Trophoblast cell (in vitro differentiated cells and primary cell): ENCODE measurements around the gene IARS2.

Experiments
- DNase-seq, 2 donors: peaks; one replicate each; pipeline ENCODE4 v3.0.0-alpha.2; 2016
- H2AFZ ChIP-seq: 2 replicates; pipeline ENCODE4 v1.6.1; 2013; ENCODE audit warnings: low read length, moderate library complexity, mild to moderate bottlenecking; ENCODE audit not compliant: insufficient read depth, poor library complexity
- H2AK5ac ChIP-seq: 2 replicates; pipeline ENCODE4 v1.6.1; 2013; ENCODE audit warnings: mild to moderate bottlenecking, low read length
- H2BK120ac ChIP-seq: 2 replicates; pipeline ENCODE4 v1.6.1; 2013; ENCODE audit warnings: low read length, mild to moderate bottlenecking, moderate library complexity; ENCODE audit not compliant: insufficient read depth, poor library complexity
- H2BK12ac ChIP-seq: 2 replicates; pipeline ENCODE4 v1.6.1; 2013; ENCODE audit warnings: mild to moderate bottlenecking, low read length, moderate library complexity
- H2BK5ac ChIP-seq: 2 replicates; pipeline ENCODE4 v1.6.1; 2013; ENCODE audit warnings: low read length, low read depth, moderate library complexity, mild to moderate bottlenecking; ENCODE audit not compliant: poor library complexity
- H3K14ac ChIP-seq: 2 replicates; pipeline ENCODE4 v1.6.1; 2013; ENCODE audit warnings: mild to moderate bottlenecking, low read length
- H3K18ac ChIP-seq: 2 replicates; pipeline ENCODE4 v1.6.1; 2013; ENCODE audit warnings: mild to moderate bottlenecking, low read length
- H3K23ac ChIP-seq: 2 replicates; pipeline ENCODE4 v1.6.1; 2013; ENCODE audit warnings: low read length
- H3K27ac ChIP-seq: 2 replicates; pipeline ENCODE4 v1.5.1; 2013; ENCODE audit warnings: low read depth, mild to moderate bottlenecking, inconsistent platforms, low read length, moderate library complexity
- H3K27me3 ChIP-seq: 2 replicates; pipeline ENCODE4 v1.6.1; 2013; ENCODE audit warnings: inconsistent platforms, mild to moderate bottlenecking, low read length, moderate library complexity; ENCODE audit not compliant: insufficient read depth
- H3K36me3 ChIP-seq, 2 experiments: 1 replicate in 1 of 2; 2 replicates in 1 of 2; pipeline ENCODE4 v1.6.1; 2013; ENCODE audit warnings: low read length in 2 of 2, mild to moderate bottlenecking in 2 of 2, moderate library complexity in 1 of 2; ENCODE audit not compliant: insufficient read depth in 2 of 2, control insufficient read depth in 1 of 2
- H3K4ac ChIP-seq: 2 replicates; pipeline ENCODE4 v1.6.1; 2013; ENCODE audit warnings: low read depth, mild to moderate bottlenecking, low read length, moderate library complexity
- H3K4me1 ChIP-seq, 2 experiments: 1 replicate in 1 of 2; 2 replicates in 1 of 2; pipeline ENCODE4 v1.6.1; 2013; ENCODE audit warnings: low read length in 2 of 2, mild to moderate bottlenecking in 2 of 2, moderate library complexity in 1 of 2; ENCODE audit not compliant: insufficient read depth in 2 of 2, control insufficient read depth in 1 of 2
- H3K4me2 ChIP-seq: 2 replicates; pipeline ENCODE4 v1.6.1; 2013; ENCODE audit warnings: inconsistent platforms, mild to moderate bottlenecking, low read length, moderate library complexity
- H3K4me3 ChIP-seq: 2 replicates; pipeline ENCODE4 v1.5.1; 2013; ENCODE audit warnings: mild to moderate bottlenecking, low read depth, low read length, inconsistent platforms
- H3K79me1 ChIP-seq: one replicate; pipeline ENCODE4 v1.6.1; 2013; ENCODE audit warnings: low read length
- H3K79me2 ChIP-seq: 2 replicates; pipeline ENCODE4 v1.6.1; 2013; ENCODE audit warnings: low read length, mild to moderate bottlenecking; ENCODE audit not compliant: control insufficient read depth, insufficient read depth, poor library complexity
- H3K9ac ChIP-seq: 2 replicates; pipeline ENCODE4 v1.6.1; 2013; ENCODE audit warnings: mild to moderate bottlenecking, low read length
- H3K9me3 ChIP-seq: 2 replicates; pipeline ENCODE4 v1.6.1; 2013; ENCODE audit warnings: low read depth, mild to moderate bottlenecking, control low read depth, inconsistent platforms, low read length; ENCODE audit not compliant: insufficient read depth
- H4K12ac ChIP-seq: 2 replicates; pipeline ENCODE4 v1.6.1; 2013; ENCODE audit warnings: low read depth, mild to moderate bottlenecking, low read length, moderate library complexity
- H4K8ac ChIP-seq: 2 replicates; pipeline ENCODE4 v1.6.1; 2013; ENCODE audit warnings: low read depth, mild to moderate bottlenecking, low read length, moderate library complexity
- H4K91ac ChIP-seq: one replicate; pipeline ENCODE4 v1.6.1; 2013; ENCODE audit warnings: low read depth, mild to moderate bottlenecking, low read length, moderate library complexity
- WGBS: extraction: QIAGEN DNeasy Blood & Tissue Kit; methylation state at CpG from one replicate; pipeline ENCODE4 v1.1.7; 2013; ENCODE audit warnings: missing lambda C conversion rate; ENCODE audit not compliant: insufficient read length, insufficient coverage; ENCODE audit errors: extremely low coverage; 5-methylcytosine and 5-hydroxymethylcytosine counted together

The IARS2 gene

DNA sequence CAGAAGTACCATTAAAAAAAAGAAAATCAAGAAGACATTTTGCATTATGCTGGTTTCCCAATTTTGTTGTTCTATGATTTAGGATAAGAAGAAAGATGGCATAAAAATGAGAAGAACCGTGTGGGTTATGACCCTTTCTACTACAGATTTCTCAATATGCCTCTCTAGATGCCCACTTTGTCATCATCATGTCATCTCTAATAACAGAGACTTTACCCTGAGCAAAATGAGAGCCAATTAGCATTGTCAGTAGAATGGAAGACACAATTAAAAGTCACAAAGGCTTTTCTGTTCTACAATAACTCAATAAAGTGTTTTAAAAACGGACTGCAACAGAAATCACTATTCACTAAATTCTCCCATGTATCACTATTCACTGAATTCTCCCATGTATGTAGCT is 92.8 kb downstream of the IARS2 start:
- Histone ChIP-seq H3K79me2 (no peaks in the 10 kb centered on the region), H3K27me3 (no peaks in the 10 kb centered on the region), H2BK12ac (no peak overlapping the region), H3K4ac (no peak overlapping the region), H3K4me3 (no peak overlapping the region), H3K27ac (no peak overlapping the region), H3K79me1 (no peaks in the 10 kb centered on the region), H3K23ac (no peak overlapping the region), H3K9ac (no peak overlapping the region), H4K91ac (no peak overlapping the region), H3K4me1 (no peaks in the 10 kb centered on the region), H2BK120ac (no peak overlapping the region), H3K14ac (no peak overlapping the region), H3K4me2 (no peak overlapping the region), H3K9me3 (no peaks in the 10 kb centered on the region), H3K18ac (no peak overlapping the region), H2BK5ac (no peak overlapping the region), H4K8ac (no peak overlapping the region), H4K12ac (no peak overlapping the region), H2AFZ (no peak overlapping the region), H3K36me3 (peaks cover 5 to 20% of the 10 kb centered on the region in 2 experiments), H2AK5ac (no peak overlapping the region)
- no CpG with 5 or more reads among the region's 2 CpGs for WGBS
- no peak for DNase-seq

DNA sequence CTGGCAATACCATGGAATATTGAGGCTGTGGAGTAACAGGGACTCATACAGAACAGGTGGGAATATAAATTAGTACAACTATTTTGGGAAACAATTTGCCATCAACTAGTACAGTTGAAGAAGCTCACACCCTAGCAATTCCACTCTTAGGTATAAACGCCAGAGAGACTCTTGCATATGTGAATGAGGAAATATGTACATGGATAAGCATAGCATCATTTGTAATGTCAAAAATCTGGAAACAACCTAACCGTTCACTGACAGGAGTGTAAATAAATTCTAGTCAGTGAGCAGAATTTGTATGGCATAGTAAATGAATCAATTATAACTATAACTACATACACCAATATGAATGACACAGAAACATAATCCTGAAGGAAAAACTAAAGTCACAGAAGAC is 94.6 kb downstream of the IARS2 start:
- no peaks in the 10 kb centered on the region for H3K4me1 ChIP-seq
- no peak overlapping the region for H3K27ac ChIP-seq
- no peak overlapping the region for H4K12ac ChIP-seq
- H3K36me3 ChIP-seq, result peaks cover 4 to 20% of the 10 kb centered on the region in 2 experiments
- no peaks in the 10 kb centered on the region for H3K79me2 ChIP-seq
- no peak overlapping the region for H3K18ac ChIP-seq
- H3K14ac ChIP-seq, result no peak overlapping the region
- H3K9me3 ChIP-seq, result no peaks in the 10 kb centered on the region
- no peak overlapping the region for H2AK5ac ChIP-seq
- H4K8ac ChIP-seq, result no peak overlapping the region
- H2AFZ ChIP-seq, result no peak overlapping the region
- no peaks in the 10 kb centered on the region for H3K79me1 ChIP-seq
- H2BK5ac ChIP-seq, result no peak overlapping the region
- no CpG with 5 or more reads among the region's 2 CpGs for WGBS
- H3K9ac ChIP-seq, result no peak overlapping the region
- no peak overlapping the region for H3K4me3 ChIP-seq
- no peak for DNase-seq
- no peaks in the 10 kb centered on the region for H3K27me3 ChIP-seq
- no peak overlapping the region for H3K4me2 ChIP-seq
- H2BK12ac ChIP-seq, result no peak overlapping the region
- no peak overlapping the region for H4K91ac ChIP-seq
- H3K4ac ChIP-seq, result no peak overlapping the region
- H3K23ac ChIP-seq, result no peak overlapping the region
- no peak overlapping the region for H2BK120ac ChIP-seq

DNA sequence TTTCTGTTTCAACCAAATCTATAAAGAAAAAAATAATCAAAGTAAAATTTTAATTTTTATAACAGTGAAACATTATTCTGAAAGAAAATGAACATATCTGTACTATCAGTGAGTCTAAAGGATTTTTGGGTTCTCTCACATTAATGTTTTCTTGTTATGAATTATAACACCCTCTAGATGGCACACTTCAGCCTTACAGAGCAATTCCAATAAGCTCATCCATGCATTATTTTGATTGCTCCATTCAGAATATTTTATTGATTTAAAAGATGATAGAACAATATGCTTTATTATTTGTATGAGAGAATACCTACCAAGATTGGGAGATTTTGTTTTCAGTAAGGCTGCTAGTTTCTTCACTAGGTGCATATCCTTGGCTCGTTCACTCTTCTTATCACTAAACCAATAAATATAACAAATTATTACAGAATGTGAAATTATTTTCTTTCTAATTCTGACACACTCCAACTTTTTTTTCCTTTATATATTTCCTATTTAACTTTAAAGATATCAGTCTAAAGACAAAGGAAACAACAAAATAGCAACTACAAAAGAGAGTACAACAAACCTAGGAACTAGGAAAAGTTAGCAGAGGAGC is 95.9 kb downstream of the IARS2 start:
- no peak overlapping the region for H3K14ac ChIP-seq
- H2BK120ac ChIP-seq, result no peak overlapping the region
- H2AFZ ChIP-seq, result no peak overlapping the region
- H3K4ac ChIP-seq, result no peak overlapping the region
- WGBS, result no CpG with 5 or more reads among the region's 1 CpG
- H3K4me2 ChIP-seq, result no peak overlapping the region
- no peaks in the 10 kb centered on the region for H3K4me1 ChIP-seq
- no peak overlapping the region for H3K9ac ChIP-seq
- no peak overlapping the region for H2AK5ac ChIP-seq
- H3K79me2 ChIP-seq, result no peaks in the 10 kb centered on the region
- H3K23ac ChIP-seq, result no peak overlapping the region
- no peaks in the 10 kb centered on the region for H3K79me1 ChIP-seq
- H3K18ac ChIP-seq, result no peak overlapping the region
- no peak overlapping the region for H4K12ac ChIP-seq
- H4K91ac ChIP-seq, result no peak overlapping the region
- H4K8ac ChIP-seq, result no peak overlapping the region
- peak in 1 of 2 donors; percentile 32 for DNase-seq
- no peak overlapping the region for H3K27ac ChIP-seq
- no peak overlapping the region for H3K4me3 ChIP-seq
- peaks cover 4 to 20% of the 10 kb centered on the region in 2 experiments for H3K36me3 ChIP-seq
- no peak overlapping the region for H2BK12ac ChIP-seq
- no peaks in the 10 kb centered on the region for H3K27me3 ChIP-seq
- no peak overlapping the region for H2BK5ac ChIP-seq
- no peaks in the 10 kb centered on the region for H3K9me3 ChIP-seq

DNA sequence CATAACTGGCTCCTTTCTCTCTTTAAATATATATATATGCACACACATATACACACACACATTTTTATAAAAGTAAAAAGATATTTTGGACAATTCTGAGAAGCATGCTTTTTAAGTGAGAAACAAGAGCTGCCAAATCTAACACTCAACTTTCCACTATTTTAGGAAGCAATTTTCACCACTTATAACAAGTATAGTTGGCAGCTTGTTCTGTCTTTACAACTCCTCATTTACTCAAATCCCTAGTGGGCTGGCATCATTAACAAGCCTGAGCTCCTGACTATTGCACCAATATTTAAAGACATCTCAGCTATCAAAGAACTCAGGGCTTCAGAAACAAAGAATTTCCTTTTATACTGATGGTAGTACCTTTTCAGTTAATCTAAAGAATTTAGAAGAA is 101.8 kb downstream of the IARS2 start:
- Histone ChIP-seq H2BK120ac (no peak overlapping the region), H4K8ac (no peak overlapping the region), H4K12ac (no peak overlapping the region), H3K4me1 (no peaks in the 10 kb centered on the region), H3K36me3 (peaks cover 2 to 13% of the 10 kb centered on the region in 2 experiments), H3K79me1 (no peaks in the 10 kb centered on the region), H3K9me3 (no peaks in the 10 kb centered on the region), H3K4me3 (no peak overlapping the region), H4K91ac (no peak overlapping the region), H3K9ac (no peak overlapping the region), H3K79me2 (no peaks in the 10 kb centered on the region), H3K23ac (no peak overlapping the region), H3K27me3 (no peaks in the 10 kb centered on the region), H2AK5ac (no peak overlapping the region), H3K4ac (no peak overlapping the region), H2AFZ (no peak overlapping the region), H2BK12ac (no peak overlapping the region), H3K18ac (no peak overlapping the region), H3K14ac (no peak overlapping the region), H2BK5ac (no peak overlapping the region), H3K4me2 (no peak overlapping the region), H3K27ac (no peak overlapping the region)
- no peak for DNase-seq
